Activated CD8-positive, alpha-beta memory T cell treated with anti-CD3 and anti-CD28 coated beads, Interleukin-2, amount 10 ng/mL, durations not matched to agents 7 days and 5 days (primary cell): Measurements from ENCODE around the gene GPN1. TPM values are rescaled to one million over a fixed set of nuclear protein-coding genes. Genes with fewer than 3 reads are reported as not detected.
"Not testable (repeated sequence)": the region's sequence is repeated elsewhere in the genome, so short reads cannot be mapped to it uniquely, and the experiment has no call there.

Experiments used
- ATAC-seq: fragments of 150-1000 bp; cut with Tn5 transposase; one replicate; pipeline ENCODE4 v1.10.0; 2021; ENCODE audit warnings: moderate library complexity
- CTCF ChIA-PET: fragments of 350-600 bp; sonication (Branson Sonifier 250); formaldehyde crosslinking; loops from one replicate; lab custom pipeline; 2021; ENCODE audit warnings: antibody characterized with exemption; lab: Charles Lee
- DNase-seq: peaks from one replicate; pipeline ENCODE4 v3.0.0-alpha.2; 2020
- H3K27ac Mint-ChIP-seq: one replicate; pipeline ENCODE4 v1.8.0; 2021; ENCODE audit warnings: mild to moderate bottlenecking, mixed read lengths
- H3K27me3 Mint-ChIP-seq: one replicate; pipeline ENCODE4 v1.8.0; 2021; ENCODE audit warnings: mixed read lengths
- H3K36me3 Mint-ChIP-seq: one replicate; pipeline ENCODE4 v1.8.0; 2021; ENCODE audit warnings: mild to moderate bottlenecking, mixed read lengths
- H3K4me1 Mint-ChIP-seq: one replicate; pipeline ENCODE4 v1.8.0; 2021; ENCODE audit warnings: mixed read lengths
- H3K4me3 Mint-ChIP-seq: one replicate; pipeline ENCODE4 v1.8.0; 2021; ENCODE audit warnings: mild to moderate bottlenecking, moderate library complexity, mixed read lengths
- H3K9me3 Mint-ChIP-seq: one replicate; pipeline ENCODE4 v1.8.0; 2022; ENCODE audit warnings: low read depth, mixed read lengths
- total RNA-seq, 2 experiments: library from RNA; stranded (reverse); gene quantifications; one replicate each; pipeline ENCODE4 v1.2.3, GENCODE V29; 2021

The GPN1 gene
- 10 to 100 TPM; 36.9 to 50.9 TPM for total RNA-seq

DNA sequence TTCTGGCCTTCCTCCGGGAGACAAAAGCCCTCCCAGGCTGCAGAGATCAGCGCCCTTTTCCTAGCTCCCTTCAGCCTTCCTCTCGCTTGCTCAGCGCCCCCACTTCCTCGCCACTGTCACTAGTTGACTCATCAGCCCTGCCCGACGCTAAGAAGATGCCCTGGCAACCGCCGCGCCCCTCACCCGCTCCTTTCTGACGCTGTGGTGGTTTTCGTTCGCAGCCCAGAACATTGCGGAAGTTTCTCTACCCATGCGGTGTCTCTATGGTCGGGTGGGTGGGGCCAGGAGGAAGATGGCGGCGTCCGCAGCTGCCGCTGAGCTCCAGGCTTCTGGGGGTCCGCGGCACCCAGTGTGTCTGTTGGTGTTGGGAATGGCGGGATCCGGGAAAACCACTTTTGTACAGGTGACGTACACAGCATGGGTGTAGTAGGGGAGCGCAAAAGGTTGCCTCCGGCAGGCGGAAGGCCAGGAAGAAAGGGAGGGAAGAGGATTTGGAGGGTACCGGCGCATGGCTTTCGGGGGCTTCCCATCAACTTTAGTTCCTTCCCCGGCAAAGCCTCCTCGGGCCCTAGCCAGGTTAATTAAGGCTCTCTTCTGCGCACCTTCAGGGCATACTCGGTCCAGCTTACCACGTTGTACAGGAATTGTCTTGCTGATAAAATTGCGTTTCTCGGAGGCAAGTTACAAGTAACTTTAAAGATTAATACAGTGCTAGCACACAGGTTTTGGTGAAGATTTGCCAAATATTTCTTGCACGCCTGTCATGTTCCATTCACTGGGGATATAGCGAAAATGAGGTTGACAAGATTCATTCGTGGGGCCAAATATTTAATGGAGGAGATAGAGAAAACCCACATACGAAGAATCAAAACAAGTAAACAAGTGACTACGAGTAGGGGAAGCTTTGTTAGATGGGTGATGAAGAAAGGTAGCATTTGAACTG lies at the start of gene GPN1, which contains the start of gene CCDC121:
TSS of gene GPN1 (plus strand) at position 284 of the 943 bp plus-strand sequence. CDS start at position 293, 9 bp downstream.
TSS of gene CCDC121 (minus strand) at position 246 of the 943 bp plus-strand sequence. CDS start 1,213 bp downstream, outside the sequence.
- peaks cover 40% of the 10 kb centered on the region for H3K4me1 Mint-ChIP-seq
- H3K36me3 Mint-ChIP-seq = peaks cover 33% of the 10 kb centered on the region
- CTCF ChIA-PET = interaction anchor here (0.8 to 1.5 kb wide), 7 partner anchors 10 to 244 kb away, joined by 3 to 9 read pairs (median 3); partner anchors contain the start of genes PPM1G, SLC4A1AP and SUPT7L
- H3K27me3 Mint-ChIP-seq = no peaks in the 10 kb centered on the region
- DNase-seq = peak; percentile 98
- no peak within 1 kb of the TSS for H3K27ac Mint-ChIP-seq
- no peaks in the 10 kb centered on the region for H3K9me3 Mint-ChIP-seq
- no peak within 1 kb of the TSS for H3K4me3 Mint-ChIP-seq
- peak; percentile 97 for ATAC-seq

DNA sequence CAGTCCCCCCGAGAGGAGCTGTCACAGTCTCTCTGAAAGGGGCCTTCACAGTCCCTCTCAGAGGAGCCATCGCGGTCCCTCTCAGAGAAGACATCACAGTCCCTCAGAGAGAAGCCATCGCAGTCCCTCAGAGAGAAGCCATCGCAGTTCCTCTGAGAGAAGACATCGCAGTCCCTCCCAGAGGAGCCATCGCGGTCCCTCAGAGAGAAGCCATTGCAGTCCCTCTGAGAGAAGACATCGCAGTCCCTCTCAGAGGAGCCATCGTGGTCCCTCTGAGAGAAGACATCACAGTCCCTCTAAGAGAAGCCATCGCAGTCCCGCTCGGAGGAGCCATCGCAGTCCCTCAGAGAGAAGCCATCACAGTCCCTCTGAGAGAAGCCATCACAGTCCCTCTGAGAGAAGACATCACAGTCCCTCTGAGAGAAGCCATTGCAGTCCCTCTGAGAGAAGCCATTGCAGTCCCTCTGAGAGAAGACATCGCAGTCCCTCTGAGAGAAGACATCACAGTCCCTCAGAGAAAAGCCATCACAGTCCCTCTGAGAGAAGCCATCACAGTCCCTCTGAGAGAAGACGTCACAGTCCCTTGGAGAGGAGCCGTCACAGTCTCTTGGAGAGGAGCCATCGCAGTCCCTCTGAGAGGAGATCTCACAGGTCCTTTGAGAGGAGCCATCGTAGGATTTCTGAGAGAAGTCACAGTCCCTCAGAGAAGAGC lies 47.3 kb upstream of the GPN1 start:
- peaks cover 13% of the 10 kb centered on the region for H3K27me3 Mint-ChIP-seq
- H3K9me3 Mint-ChIP-seq = no peaks in the 10 kb centered on the region
- DNase-seq = peak; percentile 45
- CTCF ChIA-PET = no interaction called here
- H3K4me1 Mint-ChIP-seq = peaks cover 31% of the 10 kb centered on the region
- ATAC-seq = no peak
- H3K36me3 Mint-ChIP-seq = peaks cover 15% of the 10 kb centered on the region
- no peak overlapping the region for H3K27ac Mint-ChIP-seq
- no peak overlapping the region for H3K4me3 Mint-ChIP-seq

DNA sequence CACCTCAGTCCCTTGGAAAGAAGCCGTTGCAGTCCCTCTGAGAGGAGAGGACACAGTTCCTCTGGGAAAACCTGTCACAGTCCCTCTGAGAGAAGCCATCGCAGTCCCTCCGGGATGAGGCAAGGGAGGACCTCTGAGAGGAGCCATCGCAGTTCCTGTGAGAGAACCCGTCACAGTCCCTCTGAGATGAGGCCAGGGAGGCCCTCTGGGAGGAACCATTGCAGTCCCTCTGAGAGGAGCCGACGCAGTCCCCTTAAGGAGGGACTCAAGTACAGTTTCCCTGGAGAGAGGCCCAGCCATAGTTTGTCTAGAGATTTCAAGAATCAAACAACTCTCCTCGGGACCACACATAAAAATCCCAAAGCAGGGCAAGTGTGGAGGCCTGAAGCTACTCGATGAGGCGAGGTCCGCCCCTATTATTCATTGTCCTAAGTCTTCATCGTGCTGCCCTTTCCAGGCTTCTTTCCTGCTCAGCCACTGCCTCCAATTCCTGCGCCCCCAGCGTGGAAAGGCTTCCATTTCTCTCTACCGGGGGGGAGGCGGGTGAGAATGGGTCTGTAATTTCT lies 46.6 kb upstream of the GPN1 start:
- Mint-ChIP-seq H3K9me3 (no peaks in the 10 kb centered on the region), H3K27ac (peak overlapping the region; percentile 97)

DNA sequence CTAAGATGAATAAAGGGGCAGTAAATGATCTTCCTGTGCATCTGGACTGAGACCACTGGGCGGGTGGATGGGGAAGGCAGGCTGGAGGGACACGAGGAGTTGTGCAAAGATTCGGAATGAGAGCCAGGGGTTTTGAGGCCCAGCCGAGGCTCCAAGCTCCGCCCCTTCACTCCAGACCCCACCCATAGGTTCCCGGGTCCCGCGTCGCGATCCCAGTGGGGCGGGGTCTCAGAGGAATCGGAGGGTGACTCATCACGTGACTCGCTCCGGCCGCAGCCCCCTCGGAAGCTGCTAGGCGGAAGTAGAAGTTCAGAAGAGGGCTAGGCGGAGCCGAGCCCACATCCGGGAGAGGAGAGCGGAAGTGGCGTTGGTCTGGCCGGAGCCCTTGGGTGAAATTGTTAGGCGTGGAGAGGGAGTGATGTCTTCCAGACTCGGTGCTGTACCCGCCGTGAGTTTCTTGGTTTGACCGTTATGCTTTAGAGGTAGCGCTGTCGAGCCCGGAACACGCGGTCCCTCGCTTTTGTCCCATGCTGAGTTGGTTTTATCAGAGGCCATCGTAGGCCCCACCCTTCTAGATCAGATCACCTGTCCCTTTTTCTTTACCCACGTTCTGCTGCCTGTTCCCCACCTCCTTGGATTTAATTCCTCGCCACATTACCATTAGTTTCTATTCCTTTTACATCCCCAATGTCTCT lies 46.0 kb upstream of the GPN1 start, which contains the start of gene ZNF512:
TSS of gene ZNF512 (plus strand) at position 348 of the 695 bp plus-strand sequence. CDS start at position 419, 71 bp downstream.
- Mint-ChIP-seq H3K27me3 (peaks cover 6% of the 10 kb centered on the region), H3K4me3 (peak within 1 kb of the TSS; percentile 100), H3K27ac (peak within 1 kb of the TSS; percentile 97), H3K4me1 (peaks cover 42% of the 10 kb centered on the region), H3K36me3 (peaks cover 24% of the 10 kb centered on the region), H3K9me3 (no peaks in the 10 kb centered on the region)
- peak; percentile 94 for DNase-seq
- CTCF ChIA-PET = interaction anchor here (1.0 to 2.0 kb wide), 3 partner anchors 8 to 213 kb away, joined by 3 to 4 read pairs (median 3); partner anchors contain the start of gene EIF2B4
- ATAC-seq = peak; percentile 94

More for the DNA sequence above, 46.6 kb upstream of the GPN1 start:
- H3K36me3 Mint-ChIP-seq = peaks cover 22% of the 10 kb centered on the region
- CTCF ChIA-PET = interaction anchor here (1.1 to 2.0 kb wide), 2 partner anchors 8 to 212 kb away, joined by 3 to 4 read pairs; partner anchors contain the start of gene EIF2B4
- DNase-seq = no peak
- peaks cover 38% of the 10 kb centered on the region for H3K4me1 Mint-ChIP-seq
- H3K4me3 Mint-ChIP-seq = peak overlapping the region; percentile 100
- no peak for ATAC-seq
- peaks cover 12% of the 10 kb centered on the region for H3K27me3 Mint-ChIP-seq

DNA sequence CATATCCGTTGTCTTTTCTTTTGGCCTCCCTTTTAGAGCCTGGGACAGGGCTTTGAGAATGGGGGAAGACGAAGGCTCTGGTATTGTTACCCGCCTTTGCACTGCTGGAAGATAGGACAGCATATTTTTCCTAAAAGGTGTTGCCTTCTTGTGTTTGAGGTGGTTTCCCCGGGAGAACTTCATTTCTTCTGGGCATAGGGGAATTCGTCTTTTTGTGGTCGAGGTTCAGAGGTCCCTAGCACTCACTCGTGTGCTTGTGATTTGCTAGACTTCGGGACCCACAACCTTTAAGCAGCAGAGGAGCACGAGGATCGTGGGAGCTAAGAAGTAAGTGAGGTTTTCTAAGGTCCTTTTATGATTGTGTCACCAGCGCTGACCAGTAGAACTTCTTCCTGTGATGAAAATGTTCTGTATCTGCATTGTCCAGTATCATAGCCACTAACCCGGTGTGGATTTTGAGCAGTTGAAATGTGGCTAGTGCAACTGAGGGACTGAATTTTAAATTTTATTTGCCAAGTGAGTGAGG lies 45.4 kb upstream of the GPN1 start:
- DNase-seq (no peak), ATAC-seq (peak; percentile 10)
- peak overlapping the region; percentile 100 for H3K4me3 Mint-ChIP-seq
- H3K36me3 Mint-ChIP-seq = peaks cover 30% of the 10 kb centered on the region
- CTCF ChIA-PET = interaction anchor here (1.0 to 2.0 kb wide), 3 partner anchors 9 to 214 kb away, joined by 3 to 4 read pairs (median 3); partner anchors contain the start of gene EIF2B4
- no peaks in the 10 kb centered on the region for H3K9me3 Mint-ChIP-seq
- H3K4me1 Mint-ChIP-seq = peaks cover 48% of the 10 kb centered on the region
- H3K27ac Mint-ChIP-seq = peak overlapping the region; percentile 97
- H3K27me3 Mint-ChIP-seq = peaks cover 2% of the 10 kb centered on the region

DNA sequence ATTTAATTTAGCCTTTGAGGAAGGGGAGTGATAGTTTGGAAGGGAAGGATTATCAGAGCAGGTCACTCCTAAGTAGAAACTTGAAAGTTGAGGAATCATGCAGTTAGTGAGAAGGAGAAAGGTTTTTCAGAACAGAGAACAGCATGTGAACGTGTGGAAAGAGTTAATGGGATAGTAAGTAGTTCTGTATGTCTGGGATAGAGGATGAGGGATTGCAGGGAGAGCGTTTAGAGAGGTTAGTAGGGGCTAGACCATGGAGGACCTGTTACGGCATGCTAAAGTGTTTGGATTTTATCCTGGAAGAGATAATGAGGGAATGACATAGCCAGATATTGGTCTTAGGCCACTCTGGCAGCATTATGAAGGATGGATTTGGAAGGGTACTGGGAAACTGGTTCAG lies 44.3 kb upstream of the GPN1 start:
- Mint-ChIP-seq H3K36me3 (peaks cover 36% of the 10 kb centered on the region), H3K4me3 (peak overlapping the region; percentile 100), H3K4me1 (peaks cover 51% of the 10 kb centered on the region), H3K27ac (no peak overlapping the region), H3K9me3 (no peaks in the 10 kb centered on the region), H3K27me3 (no peaks in the 10 kb centered on the region)
- CTCF ChIA-PET = interaction anchor here (2.0 kb wide), 1 partner anchor 10 kb away, joined by 4 read pairs; no protein-coding TSS in a partner anchor
- DNase-seq = no peak
- ATAC-seq = no peak

DNA sequence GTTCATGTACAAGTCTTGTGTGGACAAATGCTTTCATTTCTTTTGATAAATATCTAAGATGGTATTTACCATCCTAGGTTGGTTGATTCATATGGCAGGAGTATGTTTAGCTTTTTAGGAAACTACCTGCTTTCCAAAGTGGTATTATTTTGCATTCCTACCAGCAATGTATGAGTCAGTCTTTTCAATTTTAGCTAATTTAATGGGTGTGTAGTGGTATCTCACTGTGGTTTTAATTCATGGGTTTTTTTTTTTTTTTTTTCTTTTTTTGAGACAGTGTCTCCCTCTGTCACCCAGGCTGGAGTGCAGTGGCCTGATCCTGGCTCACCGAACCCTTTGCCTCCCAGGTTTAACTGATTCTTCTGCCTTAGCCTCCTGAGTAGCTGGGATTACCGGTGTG lies 41.8 kb upstream of the GPN1 start:
- no peak for ATAC-seq
- Mint-ChIP-seq H3K36me3 (peaks cover 52% of the 10 kb centered on the region), H3K27ac (peak overlapping the region; percentile 30), H3K4me1 (peaks cover 64% of the 10 kb centered on the region), H3K27me3 (no peaks in the 10 kb centered on the region), H3K4me3 (no peak overlapping the region), H3K9me3 (peaks cover 12% of the 10 kb centered on the region)
- no peak for DNase-seq
- CTCF ChIA-PET = no interaction called here

DNA sequence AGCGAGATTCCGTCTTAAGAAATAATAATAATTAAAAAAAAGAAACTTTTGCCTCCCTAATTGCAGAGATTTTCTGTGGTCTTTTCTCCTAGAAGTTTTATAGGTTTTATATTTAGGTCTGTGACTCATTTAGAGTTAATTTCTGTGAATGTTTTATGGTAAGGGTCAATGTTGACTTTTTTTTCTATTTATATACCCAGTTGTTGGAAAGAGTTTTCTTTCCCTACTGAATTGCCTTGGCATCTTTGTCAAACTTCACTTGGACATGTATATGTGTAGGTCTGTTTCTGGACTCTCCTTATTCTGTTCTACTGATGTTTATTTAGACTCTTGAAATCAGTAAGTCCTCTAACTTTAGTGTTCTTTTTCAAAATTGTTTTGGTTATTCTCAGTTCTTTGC lies 40.5 kb upstream of the GPN1 start:
- Mint-ChIP-seq H3K27me3 (no peaks in the 10 kb centered on the region), H3K27ac (no peak overlapping the region), H3K4me3 (no peak overlapping the region), H3K4me1 (peaks cover 60% of the 10 kb centered on the region), H3K36me3 (peaks cover 59% of the 10 kb centered on the region), H3K9me3 (peaks cover 16% of the 10 kb centered on the region)
- ATAC-seq = no peak
- CTCF ChIA-PET = no interaction called here
- no peak for DNase-seq

DNA sequence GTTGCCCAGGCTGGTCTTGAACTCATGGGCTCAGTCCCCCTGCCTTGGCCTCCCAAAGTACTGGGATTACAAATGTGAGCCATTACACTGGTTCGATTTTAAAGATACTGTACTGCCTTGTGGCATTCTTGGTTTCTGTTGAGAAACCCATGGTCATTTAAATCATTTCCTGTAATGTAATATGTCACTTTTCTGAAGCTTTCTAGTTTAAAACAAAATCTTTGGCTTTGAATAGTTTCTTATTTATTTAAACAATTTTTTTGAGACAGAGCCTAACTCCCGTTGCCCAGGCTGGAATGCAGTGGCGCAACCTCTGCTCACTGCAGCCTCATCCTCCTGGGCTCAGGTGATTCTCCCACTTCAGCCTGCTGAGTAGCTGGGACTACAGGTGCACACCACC lies 37.1 kb upstream of the GPN1 start:
- ATAC-seq (no peak), DNase-seq (no peak)
- H3K4me1 Mint-ChIP-seq = peaks cover 39% of the 10 kb centered on the region
- no peaks in the 10 kb centered on the region for H3K27me3 Mint-ChIP-seq
- peaks cover 72% of the 10 kb centered on the region for H3K36me3 Mint-ChIP-seq
- H3K4me3 Mint-ChIP-seq = no peak overlapping the region
- peaks cover 22% of the 10 kb centered on the region for H3K9me3 Mint-ChIP-seq
- peak overlapping the region; percentile 43 for H3K27ac Mint-ChIP-seq
- CTCF ChIA-PET = interaction anchor here (0.7 kb wide), 1 partner anchor 160 kb away, joined by 3 read pairs; no protein-coding TSS in a partner anchor

DNA sequence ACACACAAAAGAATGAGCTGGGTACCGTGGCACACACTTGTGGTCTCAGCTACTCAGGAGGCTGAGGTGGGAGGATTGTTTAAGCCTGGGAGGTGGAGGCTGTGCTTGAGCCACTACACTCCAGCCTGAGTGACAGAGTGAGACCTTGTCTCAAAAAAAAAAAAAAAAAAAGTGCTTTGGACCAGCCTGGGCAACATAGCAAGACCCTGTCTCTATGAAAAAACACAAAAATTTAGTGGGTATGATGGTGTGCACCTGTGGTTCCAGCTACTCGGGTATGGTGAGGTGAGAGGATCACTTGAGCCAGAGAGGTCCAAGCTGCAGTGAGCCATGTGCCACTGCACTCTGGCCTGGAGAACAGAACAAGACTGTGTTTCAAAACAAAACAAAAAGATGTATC lies 35.6 kb upstream of the GPN1 start:
- Mint-ChIP-seq H3K27me3 (no peaks in the 10 kb centered on the region), H3K4me3 (no peak overlapping the region), H3K36me3 (peaks cover 73% of the 10 kb centered on the region), H3K4me1 (peaks cover 34% of the 10 kb centered on the region), H3K9me3 (peaks cover 22% of the 10 kb centered on the region), H3K27ac (no peak overlapping the region)
- no peak for DNase-seq
- ATAC-seq = no peak
- CTCF ChIA-PET = no interaction called here

DNA sequence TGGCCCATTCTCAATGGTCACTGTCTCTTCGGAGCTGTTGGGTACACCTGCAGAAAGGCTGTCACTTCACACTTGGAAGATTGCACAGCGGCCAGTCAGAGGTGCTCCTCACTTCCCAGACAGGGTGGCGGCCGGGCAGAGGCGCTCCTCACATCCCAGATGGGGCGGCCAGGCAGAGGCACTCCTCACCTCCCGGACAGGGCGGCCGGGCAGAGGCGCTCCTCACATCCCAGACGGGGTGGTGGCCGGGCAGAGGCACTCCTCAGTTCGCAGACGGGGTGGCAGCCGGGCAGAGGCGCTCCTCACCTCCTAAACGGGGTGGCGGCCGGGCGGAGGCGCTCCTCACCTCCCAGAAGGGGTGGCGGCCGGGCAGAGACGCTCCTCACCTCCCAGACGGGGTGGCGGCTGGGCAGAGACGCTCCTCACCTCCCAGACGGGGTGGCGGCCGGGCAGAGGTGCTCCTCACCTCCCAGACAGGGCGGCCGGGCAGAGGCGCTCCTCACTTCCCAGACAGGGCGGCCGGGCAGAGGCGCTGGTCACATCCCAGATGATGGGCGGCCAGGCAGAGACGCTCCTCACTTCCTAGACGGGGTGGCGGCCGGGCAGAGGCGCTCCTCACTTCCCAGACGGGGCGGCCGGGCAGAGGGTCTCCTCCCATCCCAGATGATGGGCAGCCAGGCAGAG lies 34.7 kb upstream of the GPN1 start:
- DNase-seq, H3K27me3 Mint-ChIP-seq, H3K27ac Mint-ChIP-seq, ATAC-seq, H3K4me3 Mint-ChIP-seq, CTCF ChIA-PET: not testable (repeated sequence)
- peaks cover 22% of the 10 kb centered on the region for H3K9me3 Mint-ChIP-seq
- peaks cover 37% of the 10 kb centered on the region for H3K4me1 Mint-ChIP-seq
- H3K36me3 Mint-ChIP-seq = peaks cover 71% of the 10 kb centered on the region
